Liver (tissue), 9 donors: ENCODE results near the gene PRSS27. TPM values are rescaled to one million over a fixed set of nuclear protein-coding genes. Genes with fewer than 3 reads are reported as not detected.

ENCODE experiments used
- DNase-seq: peaks from one replicate; pipeline ENCODE4 v3.0.0-alpha.2; 2017; ENCODE audit warnings: low spot score
- H3K27ac ChIP-seq, 2 donors: one replicate each; pipeline ENCODE4 v1.7.0; 2013; ENCODE audit warnings: inconsistent platforms in 2 of 2, low read length in 2 of 2, control low read depth in 1 of 2, low read depth in 1 of 2, mild to moderate bottlenecking in 1 of 2
- H3K27me3 ChIP-seq, 4 donors: one replicate each; pipeline versions ENCODE4 v1.6.1 to v1.7.0; 2013; ENCODE audit warnings: low read length in 3 of 4, inconsistent platforms in 1 of 4, mild to moderate bottlenecking in 1 of 4, moderate library complexity in 1 of 4; ENCODE audit not compliant: control insufficient read depth in 4 of 4, insufficient read depth in 4 of 4
- H3K36me3 ChIP-seq, 4 donors: one replicate each; pipeline versions ENCODE4 v1.6.1 to v1.7.0; 2013; ENCODE audit warnings: low read length in 3 of 4, mild to moderate bottlenecking in 3 of 4, low read depth in 1 of 4, moderate library complexity in 1 of 4; ENCODE audit not compliant: control insufficient read depth in 4 of 4, insufficient read depth in 3 of 4
- H3K4me1 ChIP-seq, 4 donors: one replicate each; pipeline versions ENCODE4 v1.6.1 to v1.7.0; 2013; ENCODE audit warnings: low read length in 3 of 4, mild to moderate bottlenecking in 3 of 4, moderate library complexity in 1 of 4; ENCODE audit not compliant: control insufficient read depth in 4 of 4, insufficient read depth in 4 of 4
- H3K4me3 ChIP-seq, 3 donors: one replicate each; pipeline versions ENCODE4 v1.6.1 to v1.7.0; 2013; ENCODE audit warnings: low read length in 3 of 3, control low read depth in 1 of 3, low read depth in 1 of 3, mild to moderate bottlenecking in 1 of 3
- H3K9ac ChIP-seq, 2 donors: one replicate each; pipeline ENCODE4 v1.7.0; 2013; ENCODE audit warnings: low read length in 2 of 2, mild to moderate bottlenecking in 2 of 2, moderate library complexity in 2 of 2, control low read depth in 1 of 2, low read depth in 1 of 2
- H3K9me3 ChIP-seq, 4 donors: one replicate each; pipeline versions ENCODE4 v1.6.1 to v1.7.0; 2013; ENCODE audit warnings: low read length in 3 of 4; ENCODE audit not compliant: control insufficient read depth in 4 of 4
- EGR1 ChIP-seq, 2 donors: IDR thresholded peaks; 2 replicates each; pipeline ENCODE4 v1.6.1; 2016 to 2018; ENCODE audit warnings: antibody characterized with exemption in 2 of 2, low read depth in 2 of 2
- GABPA ChIP-seq, 2 donors: IDR thresholded peaks in 1 of 2; conservative IDR thresholded peaks in 1 of 2; 2 replicates each; pipeline ENCODE4 v1.6.1; 2016; ENCODE audit warnings: antibody characterized with exemption in 2 of 2, mild to moderate bottlenecking in 1 of 2, moderate library complexity in 1 of 2
- HNF4A ChIP-seq, 2 donors: conservative IDR thresholded peaks; 2 replicates each; pipeline ENCODE4 v1.6.1; 2016; ENCODE audit warnings: antibody characterized with exemption in 2 of 2, mild to moderate bottlenecking in 2 of 2
- HNF4G ChIP-seq: IDR thresholded peaks from 2 replicates; pipeline ENCODE4 v1.6.1; 2016; ENCODE audit warnings: antibody characterized with exemption
- JUND ChIP-seq, 2 donors: IDR thresholded peaks; 2 replicates each; pipeline ENCODE4 v1.6.1; 2016; ENCODE audit warnings: antibody characterized with exemption in 2 of 2
- NR2F2 ChIP-seq: IDR thresholded peaks from 2 replicates; pipeline ENCODE4 v1.6.1; 2016; ENCODE audit warnings: antibody characterized with exemption
- SP1 ChIP-seq: IDR thresholded peaks from 2 replicates; pipeline ENCODE4 v1.6.1; 2018; ENCODE audit warnings: antibody characterized with exemption, mild to moderate bottlenecking
- TAF1 ChIP-seq: conservative IDR thresholded peaks from 2 replicates; pipeline ENCODE4 v1.6.1; 2016; ENCODE audit warnings: antibody characterized with exemption, mild to moderate bottlenecking
- YY1 ChIP-seq: IDR thresholded peaks from 2 replicates; pipeline ENCODE4 v1.6.1; 2016; ENCODE audit warnings: antibody characterized with exemption, mild to moderate bottlenecking
- WGBS: extraction: QIAGEN DNeasy Blood & Tissue Kit; methylation state at CpG from one replicate; pipeline ENCODE4 v1.1.7; 2013; 5-methylcytosine and 5-hydroxymethylcytosine counted together
- polyA plus RNA-seq, 2 donors: library from polyadenylated mRNA; stranded (reverse) in 1 of 2; unstranded in 1 of 2; fragments of 200-250 nt in 1 of 2; fragments of >200 nt in 1 of 2; fragmentation: Nextera tagmentation in 1 of 2; extraction: Ambion mirVana in 1 of 2; gene quantifications; one replicate each; pipeline versions ENCODE4 v1.2.1 to v1.2.3, GENCODE V29; 2013 to 2015
- total RNA-seq, 2 donors: library from RNA; depleted of rRNA; stranded (reverse); fragments of >200 nt; gene quantifications; one replicate each; pipeline ENCODE4 v1.2.3, GENCODE V29; 2014
- TF ChIP-seq, protein P1 (sequence below): IDR thresholded peaks from 2 replicates; pipeline ENCODE4 v1.6.1; 2016; ENCODE audit warnings: antibody characterized with exemption, mild to moderate bottlenecking
- TF ChIP-seq, protein P2 (sequence below): IDR thresholded peaks from 2 replicates; pipeline ENCODE4 v1.6.1; 2016; ENCODE audit warnings: antibody characterized with exemption
- TF ChIP-seq, protein P3 (sequence below): fragments of 150-350 bp; IDR thresholded peaks from 2 replicates; pipeline ENCODE4 v1.5.1; 2017; ENCODE audit warnings: improper control_type of control experiment, low read depth, low read length; ENCODE audit not compliant: missing input control
- donor health status: healthy.
- donor health status: healthy.
- donor health status: healthy.
- donor health status: healthy.
- donor health status: healthy.

Gene PRSS27
- total and polyA plus RNA-seq, 4 donors = 0.05 to 1.5 (median 0.22) TPM; not detected in 1

DNA sequence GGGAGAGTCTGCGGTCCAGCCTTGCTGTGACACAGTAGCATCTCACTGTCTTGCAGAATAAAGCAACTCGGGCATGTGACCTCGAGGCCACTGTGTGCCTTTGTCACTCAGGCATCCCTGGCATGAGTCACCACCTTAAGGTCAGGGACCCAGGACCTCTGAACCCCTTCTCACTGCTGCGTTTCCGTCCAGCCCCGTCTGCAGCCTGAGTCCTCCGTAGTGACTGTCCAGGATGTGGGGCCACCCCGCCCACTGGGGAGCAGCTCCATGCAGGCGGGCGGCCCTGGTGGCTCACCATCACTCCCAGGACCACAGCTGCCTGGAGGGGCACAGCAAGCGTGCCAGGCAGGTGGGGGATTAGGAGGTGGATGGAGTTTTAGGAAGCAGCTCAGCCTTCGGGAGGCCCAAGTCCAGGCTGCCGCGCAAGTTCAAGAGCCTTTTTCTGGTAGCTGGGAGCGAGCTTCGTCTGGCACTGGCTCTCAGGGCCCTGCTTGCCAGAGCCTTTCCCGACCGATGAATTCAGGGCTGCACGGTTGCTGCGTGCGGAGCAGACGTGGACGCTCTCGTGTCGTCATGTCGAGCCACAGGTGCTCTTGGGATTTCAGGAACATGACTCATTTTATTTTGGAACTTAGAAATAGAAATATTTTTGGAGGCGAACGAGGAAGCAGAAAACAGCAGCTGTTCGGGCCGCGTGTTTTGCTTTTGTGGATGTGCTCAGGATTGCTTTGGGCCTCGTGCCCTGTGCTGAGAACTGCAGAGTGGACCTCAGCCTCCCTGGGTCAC lies 20.9 kb downstream of the PRSS27 start:
- peaks cover 4 to 19% (median 12%) of the 10 kb centered on the region in 4 donors for H3K4me1 ChIP-seq
- TF ChIP-seq HNF4G = no peak
- no peak for TF ChIP-seq EGR1 (IDR thresholded peaks at IDR 0.05; ENCODE audit: low read depth in 2 of 2)
- no peak for TF ChIP-seq HNF4A (conservative IDR thresholded peaks at IDR 0.05)
- no peak for TF ChIP-seq YY1
- no peak for TF ChIP-seq TAF1
- TF ChIP-seq GABPA (IDR thresholded peaks at IDR 0.05 in 1 of 2, conservative IDR thresholded peaks at IDR 0.05 in 1 of 2) = no peak
- no peak for DNase-seq
- no peak overlapping the region for H3K27ac ChIP-seq
- no peak overlapping the region for H3K9ac ChIP-seq
- no peaks in the 10 kb centered on the region for H3K9me3 ChIP-seq
- 88% methylated on average over 32 of the region's 32 CpGs for WGBS
- H3K4me3 ChIP-seq = no peak overlapping the region
- peaks cover 7 to 52% (median 21%) of the 10 kb centered on the region in 4 donors for H3K36me3 ChIP-seq
- H3K27me3 ChIP-seq = no peaks in the 10 kb centered on the region

DNA sequence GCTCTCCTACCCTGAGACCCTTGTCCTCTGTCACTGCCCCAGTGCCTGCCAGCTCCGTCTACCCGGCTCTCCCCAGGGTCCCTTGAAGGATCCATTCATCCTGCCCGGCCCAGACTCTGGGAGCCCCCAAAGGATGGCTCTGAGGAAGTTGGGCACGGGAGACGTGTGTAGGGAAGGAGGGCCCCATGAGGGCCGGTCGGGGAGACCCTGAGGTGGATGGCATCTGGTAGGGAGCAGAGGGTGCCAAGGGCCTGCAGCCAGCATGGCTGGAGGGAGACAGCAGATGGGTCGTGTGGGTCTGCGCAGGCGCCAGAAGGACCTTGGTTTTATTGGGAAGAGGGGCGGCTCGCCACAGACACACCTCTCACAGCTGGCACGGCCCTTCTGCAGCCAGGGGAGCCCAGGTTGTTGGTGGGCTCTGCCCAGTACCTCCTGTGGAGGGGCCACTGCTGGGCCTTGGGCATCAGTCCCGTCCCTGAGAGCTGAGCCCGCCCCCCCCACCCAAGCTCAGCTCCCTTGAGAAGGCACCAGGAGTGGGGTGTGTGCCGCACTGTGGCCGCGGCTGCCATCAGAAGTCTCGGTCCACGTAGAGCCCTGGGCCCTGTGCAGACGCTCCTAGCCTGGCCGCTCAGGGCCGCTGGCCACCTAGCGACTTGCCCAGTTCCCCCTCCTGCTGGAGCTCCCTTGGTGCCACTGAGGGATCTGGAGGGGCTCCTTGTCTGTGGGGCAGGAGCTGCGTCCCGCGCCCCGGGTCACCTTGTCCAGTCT lies 21.7 kb downstream of the PRSS27 start:
- TF ChIP-seq GABPA (IDR thresholded peaks at IDR 0.05 in 1 of 2, conservative IDR thresholded peaks at IDR 0.05 in 1 of 2) (no peak), TAF1 (no peak), SP1 (no peak), NR2F2 (no peak), JUND (IDR thresholded peaks at IDR 0.05) (no peak), EGR1 (IDR thresholded peaks at IDR 0.05; ENCODE audit: low read depth in 2 of 2) (no peak)
- TF ChIP-seq, protein P1, sequence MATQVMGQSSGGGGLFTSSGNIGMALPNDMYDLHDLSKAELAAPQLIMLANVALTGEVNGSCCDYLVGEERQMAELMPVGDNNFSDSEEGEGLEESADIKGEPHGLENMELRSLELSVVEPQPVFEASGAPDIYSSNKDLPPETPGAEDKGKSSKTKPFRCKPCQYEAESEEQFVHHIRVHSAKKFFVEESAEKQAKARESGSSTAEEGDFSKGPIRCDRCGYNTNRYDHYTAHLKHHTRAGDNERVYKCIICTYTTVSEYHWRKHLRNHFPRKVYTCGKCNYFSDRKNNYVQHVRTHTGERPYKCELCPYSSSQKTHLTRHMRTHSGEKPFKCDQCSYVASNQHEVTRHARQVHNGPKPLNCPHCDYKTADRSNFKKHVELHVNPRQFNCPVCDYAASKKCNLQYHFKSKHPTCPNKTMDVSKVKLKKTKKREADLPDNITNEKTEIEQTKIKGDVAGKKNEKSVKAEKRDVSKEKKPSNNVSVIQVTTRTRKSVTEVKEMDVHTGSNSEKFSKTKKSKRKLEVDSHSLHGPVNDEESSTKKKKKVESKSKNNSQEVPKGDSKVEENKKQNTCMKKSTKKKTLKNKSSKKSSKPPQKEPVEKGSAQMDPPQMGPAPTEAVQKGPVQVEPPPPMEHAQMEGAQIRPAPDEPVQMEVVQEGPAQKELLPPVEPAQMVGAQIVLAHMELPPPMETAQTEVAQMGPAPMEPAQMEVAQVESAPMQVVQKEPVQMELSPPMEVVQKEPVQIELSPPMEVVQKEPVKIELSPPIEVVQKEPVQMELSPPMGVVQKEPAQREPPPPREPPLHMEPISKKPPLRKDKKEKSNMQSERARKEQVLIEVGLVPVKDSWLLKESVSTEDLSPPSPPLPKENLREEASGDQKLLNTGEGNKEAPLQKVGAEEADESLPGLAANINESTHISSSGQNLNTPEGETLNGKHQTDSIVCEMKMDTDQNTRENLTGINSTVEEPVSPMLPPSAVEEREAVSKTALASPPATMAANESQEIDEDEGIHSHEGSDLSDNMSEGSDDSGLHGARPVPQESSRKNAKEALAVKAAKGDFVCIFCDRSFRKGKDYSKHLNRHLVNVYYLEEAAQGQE = no peak
- TF ChIP-seq, protein P2, sequence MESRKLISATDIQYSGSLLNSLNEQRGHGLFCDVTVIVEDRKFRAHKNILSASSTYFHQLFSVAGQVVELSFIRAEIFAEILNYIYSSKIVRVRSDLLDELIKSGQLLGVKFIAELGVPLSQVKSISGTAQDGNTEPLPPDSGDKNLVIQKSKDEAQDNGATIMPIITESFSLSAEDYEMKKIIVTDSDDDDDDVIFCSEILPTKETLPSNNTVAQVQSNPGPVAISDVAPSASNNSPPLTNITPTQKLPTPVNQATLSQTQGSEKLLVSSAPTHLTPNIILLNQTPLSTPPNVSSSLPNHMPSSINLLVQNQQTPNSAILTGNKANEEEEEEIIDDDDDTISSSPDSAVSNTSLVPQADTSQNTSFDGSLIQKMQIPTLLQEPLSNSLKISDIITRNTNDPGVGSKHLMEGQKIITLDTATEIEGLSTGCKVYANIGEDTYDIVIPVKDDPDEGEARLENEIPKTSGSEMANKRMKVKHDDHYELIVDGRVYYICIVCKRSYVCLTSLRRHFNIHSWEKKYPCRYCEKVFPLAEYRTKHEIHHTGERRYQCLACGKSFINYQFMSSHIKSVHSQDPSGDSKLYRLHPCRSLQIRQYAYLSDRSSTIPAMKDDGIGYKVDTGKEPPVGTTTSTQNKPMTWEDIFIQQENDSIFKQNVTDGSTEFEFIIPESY = no peak
- TF ChIP-seq, protein P3, sequence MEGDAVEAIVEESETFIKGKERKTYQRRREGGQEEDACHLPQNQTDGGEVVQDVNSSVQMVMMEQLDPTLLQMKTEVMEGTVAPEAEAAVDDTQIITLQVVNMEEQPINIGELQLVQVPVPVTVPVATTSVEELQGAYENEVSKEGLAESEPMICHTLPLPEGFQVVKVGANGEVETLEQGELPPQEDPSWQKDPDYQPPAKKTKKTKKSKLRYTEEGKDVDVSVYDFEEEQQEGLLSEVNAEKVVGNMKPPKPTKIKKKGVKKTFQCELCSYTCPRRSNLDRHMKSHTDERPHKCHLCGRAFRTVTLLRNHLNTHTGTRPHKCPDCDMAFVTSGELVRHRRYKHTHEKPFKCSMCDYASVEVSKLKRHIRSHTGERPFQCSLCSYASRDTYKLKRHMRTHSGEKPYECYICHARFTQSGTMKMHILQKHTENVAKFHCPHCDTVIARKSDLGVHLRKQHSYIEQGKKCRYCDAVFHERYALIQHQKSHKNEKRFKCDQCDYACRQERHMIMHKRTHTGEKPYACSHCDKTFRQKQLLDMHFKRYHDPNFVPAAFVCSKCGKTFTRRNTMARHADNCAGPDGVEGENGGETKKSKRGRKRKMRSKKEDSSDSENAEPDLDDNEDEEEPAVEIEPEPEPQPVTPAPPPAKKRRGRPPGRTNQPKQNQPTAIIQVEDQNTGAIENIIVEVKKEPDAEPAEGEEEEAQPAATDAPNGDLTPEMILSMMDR = no peak
- peaks cover 7 to 52% (median 22%) of the 10 kb centered on the region in 4 donors for H3K36me3 ChIP-seq

More for the DNA sequence above, 21.7 kb downstream of the PRSS27 start:
- H3K27ac ChIP-seq = no peak overlapping the region
- no peaks in the 10 kb centered on the region for H3K27me3 ChIP-seq
- H3K4me3 ChIP-seq = no peak overlapping the region
- H3K9me3 ChIP-seq = no peaks in the 10 kb centered on the region
- peaks cover 3 to 11% (median 5%) of the 10 kb centered on the region in 4 donors for H3K4me1 ChIP-seq
- no peak for DNase-seq
- H3K9ac ChIP-seq = no peak overlapping the region
- 95% methylated on average over 28 of the region's 28 CpGs for WGBS
